HCT116 (cell line): Measurements from ENCODE around the gene TYW1.

Source experiments
- FOSL1 ChIP-seq: IDR thresholded peaks from 2 replicates; pipeline ENCODE4 v1.6.1; 2012; ENCODE audit warnings: low read depth
- REST ChIP-seq: IDR thresholded peaks from 2 replicates; pipeline ENCODE4 v1.6.1; 2012; ENCODE audit warnings: low read depth

GRCh38 chr7:67033251-67033650 lies 36.6 kb downstream of the TYW1 start:
- no peak for TF ChIP-seq REST
- TF ChIP-seq FOSL1 = no peak
